ENCODE results near the gene BEST4.
"Not testable (repeated sequence)": the region's sequence is repeated elsewhere in the genome, so short reads cannot be mapped to it uniquely, and the experiment has no call there.

Gene BEST4

DNA sequence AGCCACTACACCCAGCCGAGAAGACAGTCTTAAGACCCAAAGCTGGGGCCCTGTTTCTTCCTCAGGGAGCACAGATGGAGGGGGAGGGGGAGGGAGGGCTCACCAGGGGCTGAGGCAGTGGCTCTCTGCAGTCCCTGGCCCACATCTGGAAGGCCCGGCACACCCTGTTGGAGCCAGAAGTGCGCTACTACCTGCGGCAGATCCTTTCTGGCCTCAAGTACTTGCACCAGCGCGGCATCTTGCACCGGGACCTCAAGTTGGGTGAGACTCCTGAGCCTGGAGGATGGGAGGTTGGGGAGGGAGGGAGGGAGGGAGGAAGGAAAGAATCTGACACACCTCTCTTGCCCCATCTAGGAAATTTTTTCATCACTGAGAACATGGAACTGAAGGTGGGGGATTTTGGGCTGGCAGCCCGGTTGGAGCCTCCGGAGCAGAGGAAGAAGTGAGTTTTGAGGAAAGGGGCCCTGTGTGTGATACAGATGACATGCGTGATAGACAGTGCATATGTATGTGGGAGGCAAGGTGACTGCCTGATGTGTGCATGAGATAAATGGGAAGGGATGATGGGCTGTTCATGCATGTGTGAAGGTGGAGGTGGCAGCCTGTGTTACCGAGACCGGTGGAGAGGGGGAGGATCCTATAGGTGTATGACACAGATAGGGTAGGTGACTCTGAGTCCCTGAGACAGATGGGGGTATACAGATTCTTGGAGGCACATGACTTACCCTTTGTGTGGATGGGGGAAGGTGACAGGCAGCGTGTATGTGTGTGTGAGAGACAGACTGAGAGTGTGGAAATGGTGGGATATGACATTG lies 13.7 kb upstream of the BEST4 start:
- no peak for DNase-seq

DNA sequence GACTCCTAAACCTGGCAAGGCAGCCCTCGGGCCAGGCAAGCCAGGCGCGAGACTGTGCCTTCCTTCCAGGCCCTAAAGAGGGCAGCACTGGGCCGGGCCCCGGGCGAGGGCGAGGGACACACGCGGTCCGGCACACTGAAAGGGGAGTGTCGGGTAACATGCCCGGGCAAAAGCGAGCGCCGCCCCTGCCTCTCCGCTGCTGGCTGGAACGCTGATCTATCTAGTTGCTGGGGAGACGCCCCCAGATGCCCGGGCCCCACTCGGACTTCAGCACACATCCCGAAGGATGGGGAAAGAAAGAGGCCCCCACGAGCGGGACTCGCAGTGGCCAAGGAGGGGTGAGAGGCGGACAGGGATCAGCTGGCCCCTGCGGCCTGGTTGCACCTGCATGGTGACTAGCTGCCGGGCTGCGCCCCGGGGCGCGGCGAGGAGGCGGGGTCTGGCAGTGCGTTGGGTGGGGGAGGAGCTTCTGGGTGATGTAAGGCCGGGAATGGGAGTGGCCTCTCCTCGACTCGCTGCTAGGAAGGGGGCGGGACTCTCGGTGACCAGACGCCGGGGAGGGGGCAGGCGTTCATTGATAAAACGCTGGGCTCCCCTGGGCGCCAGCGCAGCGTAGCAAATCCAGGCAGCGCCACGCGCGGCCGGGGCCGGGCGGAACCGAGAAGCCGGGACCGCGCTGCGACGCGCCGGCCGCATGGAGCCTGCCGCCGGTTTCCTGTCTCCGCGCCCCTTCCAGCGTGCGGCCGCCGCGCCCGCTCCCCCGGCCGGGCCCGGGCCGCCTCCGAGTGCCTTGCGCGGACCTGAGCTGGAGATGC lies 12.0 kb upstream of the BEST4 start, which contains the start of gene PLK3:
TSS of gene PLK3 (plus strand) at position 608 of the 815 bp plus-strand sequence. CDS start at position 695, 87 bp downstream.
- peak; percentile 98 for DNase-seq

DNA sequence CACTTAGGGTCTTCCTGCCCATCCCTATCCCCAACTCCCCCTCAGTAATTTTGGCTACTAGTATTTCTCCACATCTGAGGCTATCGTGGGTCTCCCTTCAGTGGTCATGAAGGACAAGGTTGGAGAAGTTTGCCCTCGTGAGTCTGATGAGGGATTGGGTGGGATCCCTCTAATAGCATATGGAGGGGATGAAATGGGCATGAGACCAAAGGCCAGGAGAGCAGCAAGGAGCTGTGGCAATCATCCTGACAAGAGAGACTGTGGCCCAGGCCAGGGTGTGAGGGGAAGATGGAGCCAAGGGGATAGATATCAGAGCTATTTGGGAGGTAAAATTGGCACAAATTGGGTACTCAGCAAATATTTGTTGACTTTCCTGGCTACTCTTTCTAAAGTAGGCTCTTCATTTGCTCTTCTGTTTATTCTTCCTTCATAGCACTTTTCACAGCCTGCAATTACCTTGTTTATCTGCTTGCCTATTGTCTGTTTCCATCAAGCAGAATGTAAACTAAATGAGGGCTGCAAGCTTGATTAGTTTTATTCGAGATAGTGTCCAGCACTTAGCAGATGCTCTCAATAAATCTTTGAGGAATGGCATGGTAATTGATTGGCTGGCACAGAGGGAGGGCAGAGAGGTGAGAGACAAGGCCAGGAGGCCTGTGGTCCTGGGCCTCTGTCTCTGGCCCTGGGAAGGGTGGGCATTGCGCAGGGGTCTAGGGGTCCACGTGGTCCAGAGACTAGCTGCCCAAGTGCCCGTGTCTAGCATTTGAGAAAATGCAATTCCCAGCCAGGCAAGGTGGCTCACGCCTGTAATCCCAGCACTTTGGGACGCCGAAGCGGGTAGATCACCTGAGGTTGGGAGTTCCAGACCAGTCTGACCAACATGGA lies 10.8 kb upstream of the BEST4 start:
- DNase-seq: no peak

DNA sequence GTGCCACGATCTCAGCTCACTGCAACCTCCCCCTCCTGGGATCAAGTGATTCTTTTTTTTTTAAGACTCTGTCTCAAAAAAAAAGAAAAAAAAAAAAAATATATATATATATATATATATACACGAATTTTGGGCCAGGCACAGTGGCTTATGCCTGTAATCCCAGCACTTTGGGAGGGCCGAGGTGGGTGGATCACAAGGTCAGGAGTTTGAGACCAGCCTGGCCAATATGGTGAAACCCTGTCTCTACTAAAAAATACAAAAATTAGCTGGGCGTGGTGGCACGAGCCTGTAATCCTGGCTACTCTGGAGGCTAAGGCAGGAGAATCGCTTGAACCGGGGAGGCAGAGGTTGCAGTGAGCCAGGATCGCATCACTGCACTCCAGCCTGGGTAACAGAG lies 9.9 kb upstream of the BEST4 start:
- not testable (repeated sequence) for DNase-seq

GRCh38 chr1:44792736-44793502 lies 4.9 kb upstream of the BEST4 start:
- no peak for DNase-seq

DNA sequence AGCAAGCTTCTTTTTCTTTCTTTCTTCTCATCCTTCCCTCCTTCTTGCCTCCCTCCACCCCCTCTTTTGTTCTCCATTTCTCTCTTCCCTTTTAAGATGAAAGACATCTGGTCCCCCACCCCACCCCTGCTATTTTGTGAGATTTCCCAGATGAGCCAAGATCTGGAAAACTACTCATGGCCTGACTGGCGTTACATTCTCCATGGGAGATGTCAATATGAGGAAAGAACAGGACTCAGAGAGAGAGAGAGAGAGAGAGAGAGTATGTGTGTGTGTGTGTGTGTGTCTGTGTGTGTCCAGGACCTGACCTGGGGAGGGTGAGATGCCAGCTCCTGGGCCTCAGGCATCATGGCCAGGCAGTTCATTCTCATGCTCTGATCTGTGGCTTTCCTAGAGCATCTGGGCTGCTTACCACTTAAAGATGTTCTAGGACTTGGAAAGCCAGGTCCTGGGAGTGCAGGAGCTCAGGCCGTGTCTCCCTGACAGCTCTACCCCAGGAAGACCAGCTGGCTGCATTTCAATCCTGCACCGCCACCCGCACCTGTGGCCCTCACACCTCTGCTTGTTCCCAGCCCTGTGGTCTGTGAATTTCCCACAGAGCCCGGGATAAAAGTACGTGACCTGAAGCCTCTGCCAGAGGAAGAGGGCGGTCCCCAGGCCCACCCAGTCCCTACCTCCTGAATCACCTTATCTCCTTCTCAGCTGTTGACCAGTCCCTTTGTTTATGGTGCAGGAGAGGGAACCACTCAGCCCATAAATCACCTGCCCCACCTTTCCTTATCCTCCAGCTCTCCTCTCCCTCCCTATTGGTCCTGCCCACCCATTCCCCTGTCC lies 3.2 kb upstream of the BEST4 start:
- no peak for DNase-seq

GRCh38 chr1:44787506-44787905 lies 464 bp downstream of the BEST4 start:
- no peak for DNase-seq

DNA sequence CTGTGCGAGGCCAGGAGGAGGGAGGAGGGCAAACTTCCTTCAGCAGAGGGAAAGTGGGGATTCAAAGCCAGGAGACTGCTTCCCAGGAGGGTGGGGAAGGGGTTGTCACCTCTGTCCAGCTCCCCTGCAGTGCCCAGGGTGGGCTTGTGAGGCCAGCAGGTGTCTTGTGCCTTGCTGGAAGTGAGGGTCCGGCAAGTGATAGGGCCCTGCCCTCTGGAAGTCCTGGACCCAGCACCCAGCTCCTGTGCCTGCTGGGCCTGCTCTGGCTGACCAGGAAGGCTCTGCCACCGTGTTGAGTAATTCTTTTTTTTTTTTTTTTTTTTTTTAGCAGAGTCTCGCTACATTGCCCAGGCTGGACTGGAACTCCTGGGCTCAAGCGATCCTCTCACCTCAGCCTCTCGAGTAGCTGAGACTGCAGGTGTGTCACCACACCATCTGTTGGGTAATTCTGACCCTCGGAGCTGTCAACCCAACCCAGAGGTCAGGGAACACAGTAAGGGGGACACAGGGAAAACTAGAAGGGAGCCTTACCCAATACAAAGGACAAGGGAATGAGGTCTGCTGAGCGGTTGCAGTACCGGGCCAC lies 1.0 kb downstream of the BEST4 start:
- no peak for DNase-seq

- DNase-seq: peak; percentile 24
Observed at GRCh38 chr1:44786138-44786840, 1.7 kb downstream of the BEST4 start.

GRCh38 chr1:44785501-44786137 lies 2.4 kb downstream of the BEST4 start:
- DNase-seq: no peak

- DNase-seq: no peak
Observed at GRCh38 chr1:44785029-44785380, 3.0 kb downstream of the BEST4 start.

- no peak for DNase-seq
Observed at GRCh38 chr1:44784094-44785028, 3.6 kb downstream of the BEST4 start.

- DNase-seq: peak; percentile 12
Observed at GRCh38 chr1:44783697-44784093, 4.3 kb downstream of the BEST4 start.

- no peak for DNase-seq
Observed at GRCh38 chr1:44780583-44781121, 7.3 kb downstream of the BEST4 start.

DNA sequence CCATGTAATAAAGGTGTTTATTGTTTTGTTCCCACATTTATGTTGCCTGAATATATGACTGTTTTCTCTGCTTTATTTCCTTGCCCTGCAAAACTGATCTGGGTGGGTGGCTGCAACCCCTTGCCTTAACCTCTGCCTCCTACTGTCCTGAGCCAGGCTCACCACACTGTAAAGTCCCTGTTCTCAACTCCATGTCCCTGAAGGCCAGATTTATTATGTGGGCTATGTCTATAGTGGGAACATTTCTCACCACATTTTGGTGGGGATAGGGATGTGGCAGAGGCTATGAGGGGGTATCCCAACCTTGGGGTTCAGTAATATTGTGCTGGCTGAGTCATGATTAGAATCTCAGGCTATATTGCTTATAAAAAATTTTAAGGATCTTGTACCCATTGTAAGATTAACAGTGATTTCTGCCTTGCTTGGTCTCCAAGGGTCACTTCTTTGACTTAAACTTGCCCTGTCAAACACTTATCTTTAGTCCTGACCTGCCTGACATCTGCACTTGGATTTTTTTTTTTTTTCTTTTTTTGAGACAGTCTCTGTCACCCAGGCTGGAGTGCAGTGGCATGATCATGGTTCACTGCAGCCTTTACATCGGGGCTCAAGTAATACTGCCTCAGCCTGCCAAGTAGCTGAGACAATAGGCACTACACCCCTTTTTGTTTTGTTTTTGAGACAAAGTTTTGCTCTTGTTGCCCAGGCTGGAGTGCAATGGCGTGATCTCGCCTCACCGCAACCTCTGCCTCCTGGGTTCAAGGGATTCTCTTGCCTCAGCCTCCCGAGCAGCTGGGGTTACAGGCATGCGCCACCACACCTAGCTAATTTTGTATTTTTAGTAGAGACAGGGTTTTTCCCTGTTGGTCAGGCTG lies 9.0 kb downstream of the BEST4 start:
- no peak for DNase-seq

DNA sequence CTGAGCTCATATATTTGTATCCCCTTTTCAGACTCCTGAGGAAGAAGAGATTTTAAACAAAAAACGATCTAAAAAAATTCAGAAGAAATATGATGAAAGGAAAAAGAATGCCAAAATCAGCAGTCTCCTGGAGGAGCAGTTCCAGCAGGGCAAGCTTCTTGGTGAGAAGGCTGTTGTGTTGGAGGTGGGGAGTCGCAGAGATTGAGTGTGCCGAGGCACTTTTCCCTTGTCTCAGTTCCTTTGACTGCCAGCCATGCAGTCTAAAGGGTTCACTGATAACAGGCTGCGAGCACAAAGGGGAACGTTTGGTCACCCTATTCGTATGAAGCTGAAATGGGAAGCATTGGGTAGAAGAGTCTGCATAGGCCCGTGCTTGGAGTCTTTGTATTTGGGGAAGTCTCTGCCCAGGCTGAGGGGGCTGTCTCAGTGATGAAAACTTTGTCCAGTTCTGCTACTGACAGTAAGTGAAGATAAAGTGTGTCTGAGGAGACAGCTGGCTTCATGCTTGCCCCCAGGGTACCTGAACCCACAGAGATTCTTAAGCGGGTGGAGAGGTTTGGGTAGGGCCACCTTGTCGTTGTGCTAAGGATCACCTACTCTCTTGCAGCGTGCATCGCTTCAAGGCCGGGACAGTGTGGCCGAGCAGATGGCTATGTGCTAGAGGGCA lies 9.9 kb downstream of the BEST4 start:
- no peak for DNase-seq

- no peak for DNase-seq
Observed at GRCh38 chr1:44777547-44777946, 10.4 kb downstream of the BEST4 start.
